Stomach (tissue), 19 donors: ENCODE data around the gene GUCY2F. TPM values are rescaled to one million over a fixed set of nuclear protein-coding genes. Genes with fewer than 3 reads are reported as not detected.

Experiments
- DNase-seq, 2 donors: peaks; one replicate each; pipeline versions ENCODE4 v3.0.0 to v3.0.0-alpha.2; 2013 to 2019
- H3K27ac ChIP-seq, 5 donors: fragments of 200-600 bp in 4 of 5; sonication (generic) in 4 of 5; one replicate each; pipeline ENCODE4 v1.5.1; 2013 to 2019; ENCODE audit warnings: mild to moderate bottlenecking in 1 of 5, moderate library complexity in 1 of 5
- H3K27me3 ChIP-seq, 3 donors: fragments of 200-600 bp; sonication (generic); one replicate each; pipeline ENCODE4 v1.5.1; 2017 to 2019; ENCODE audit warnings: mixed run types in 1 of 3
- H3K36me3 ChIP-seq, 4 donors: fragments of 200-600 bp; sonication (generic); 1 replicate in 3 of 4; 2 replicates in 1 of 4; pipeline ENCODE4 v1.5.1; 2016 to 2019
- H3K4me1 ChIP-seq, 4 donors: fragments of 200-600 bp; sonication (generic); one replicate each; pipeline ENCODE4 v1.5.1; 2016 to 2019
- H3K4me3 ChIP-seq, 4 donors: fragments of 200-600 bp; sonication (generic) in 3 of 4; one replicate each; pipeline ENCODE4 v1.5.1; 2016 to 2019; ENCODE audit warnings: mild to moderate bottlenecking in 1 of 4
- H3K9me3 ChIP-seq, 4 donors: fragments of 200-600 bp; sonication (generic); one replicate each; pipeline ENCODE4 v1.5.1; 2016 to 2019
- CTCF ChIP-seq, 7 experiments: fragments of 450-650 bp in 4 of 7; fragments of 200-600 bp in 3 of 7; sonication (generic) in 3 of 7; IDR thresholded peaks; one replicate each; pipeline ENCODE4 v1.5.1; 2016 to 2019; ENCODE audit warnings: antibody characterized with exemption in 7 of 7, control low read depth in 2 of 7, mild to moderate bottlenecking in 1 of 7
- EP300 ChIP-seq: sonication (generic); formaldehyde crosslinking; IDR thresholded peaks from one replicate; pipeline ENCODE4 v1.6.1; 2017; ENCODE audit warnings: antibody characterized with exemption
- POLR2A ChIP-seq, 4 donors: fragments of 450-650 bp; IDR thresholded peaks; one replicate each; pipeline ENCODE4 v1.6.1; 2016; ENCODE audit warnings: antibody characterized with exemption in 4 of 4, control low read depth in 2 of 4, mild to moderate bottlenecking in 1 of 4, moderate library complexity in 1 of 4
- POLR2AphosphoS5 ChIP-seq, 3 donors: sonication (generic); formaldehyde crosslinking; IDR thresholded peaks; one replicate each; pipeline ENCODE4 v1.6.1; 2016; ENCODE audit warnings: antibody characterized with exemption in 3 of 3
- WGBS, 5 donors: extraction: QIAGEN DNeasy Blood & Tissue Kit in 3 of 5; methylation state at CpG; one replicate each; pipeline versions ENCODE4 v1.1.5 to v1.1.7; 2013 to 2018; 5-methylcytosine and 5-hydroxymethylcytosine counted together
- intact Hi-C: fragments of 100-400 bp; cut with DNase I; formaldehyde crosslinking; loops from one replicate; pipeline ENCODE4 v1.15.1; 2023; ENCODE audit warnings: low total_unique reads
- long read RNA-seq, 10 donors: transcript quantifications; one replicate each; lab custom pipeline, GENCODE V29; 2026
- polyA plus RNA-seq, 3 donors: library from polyadenylated mRNA; stranded (reverse); fragments of 200-250 nt; gene quantifications; one replicate each; pipeline ENCODE4 v1.2.3, GENCODE V29; 2013
- total RNA-seq, 5 donors: library from RNA; depleted of rRNA; stranded (reverse); fragments of >200 nt; gene quantifications; one replicate each; pipeline versions ENCODE4 v1.1.0 to v1.2.3, GENCODE V29; 2014 to 2016
- donor health status: healthy with polysubstance abuse.
- donor health status: Bipolar disorder and iron deficiency.
- donor health status: healthy.

GUCY2F gene
- not detected for total RNA-seq
- not detected for polyA plus RNA-seq
- long read RNA-seq, donor 1 = 0 reads
- long read RNA-seq, donor 2 = 0 reads
- long read RNA-seq, donor 3 = 0 reads
- long read RNA-seq, donor 4 = 0 reads
- long read RNA-seq, donor 5 = 0 reads
- long read RNA-seq, donor 6 = 0 reads
- long read RNA-seq, donor 7 = 0 reads
- long read RNA-seq, donor 8 = 0 reads
- long read RNA-seq, donor 9 = 0 reads
- long read RNA-seq, donor 10 = 0 reads

GRCh38 chrX:109481986-109482385 lies at the start of gene GUCY2F:
TSS of gene GUCY2F (minus strand) at chrX:109482086. CDS start at chrX:109475936, 6,150 bp downstream.
- no peak for DNase-seq
- no peak within 1 kb of the TSS for H3K27ac ChIP-seq
- no peak for TF ChIP-seq EP300
- TF ChIP-seq POLR2AphosphoS5 (IDR thresholded peaks at IDR 0.05) = no peak
- no peak for TF ChIP-seq CTCF (IDR thresholded peaks at IDR 0.05)
- TF ChIP-seq POLR2A (IDR thresholded peaks at IDR 0.05) = no peak
- no peak within 1 kb of the TSS for H3K4me3 ChIP-seq
- WGBS, 5 donors = 48 to 76% (median 59%) methylated on average over 4 of the region's 4 CpGs
- no peaks in the 10 kb centered on the region for H3K4me1 ChIP-seq
- intact Hi-C loops = loop anchor here (10.0 kb wide), 1 partner anchor 143 kb away; the partner anchor contains the start of gene KCNE5
- no peaks in the 10 kb centered on the region for H3K27me3 ChIP-seq
- no peaks in the 10 kb centered on the region for H3K36me3 ChIP-seq
- H3K9me3 ChIP-seq = no peaks in the 10 kb centered on the region

GRCh38 chrX:109519001-109519400 lies 37.1 kb upstream of the GUCY2F start:
- intact Hi-C loops = no loop called here
- Histone ChIP-seq H3K4me3 (no peak overlapping the region), H3K27ac (no peak overlapping the region), H3K4me1 (no peaks in the 10 kb centered on the region), H3K36me3 (no peaks in the 10 kb centered on the region), H3K27me3 (no peaks in the 10 kb centered on the region), H3K9me3 (no peaks in the 10 kb centered on the region)
- DNase-seq = no peak
- WGBS, 5 donors = 87 to 97% (median 89%) methylated on average over 1 of the region's 1 CpG
- TF ChIP-seq CTCF (IDR thresholded peaks at IDR 0.05) = no peak
- TF ChIP-seq POLR2A (IDR thresholded peaks at IDR 0.05) = no peak
- no peak for TF ChIP-seq POLR2AphosphoS5 (IDR thresholded peaks at IDR 0.05)
- no peak for TF ChIP-seq EP300

- Histone ChIP-seq H3K4me1 (no peaks in the 10 kb centered on the region), H3K9me3 (no peaks in the 10 kb centered on the region), H3K27ac (no peak overlapping the region), H3K36me3 (no peaks in the 10 kb centered on the region), H3K27me3 (no peaks in the 10 kb centered on the region), H3K4me3 (no peak overlapping the region)
- WGBS, 5 donors = 64 to 94% (median 74%) methylated on average over 1 of the region's 1 CpG
- DNase-seq = no peak
- intact Hi-C loops = no loop called here
- TF ChIP-seq CTCF (IDR thresholded peaks at IDR 0.05) (no peak), POLR2A (IDR thresholded peaks at IDR 0.05) (no peak), POLR2AphosphoS5 (IDR thresholded peaks at IDR 0.05) (no peak), EP300 (no peak)
These were observed 29.2 kb upstream of the GUCY2F start for GRCh38 chrX:109511113-109511512.

- TF ChIP-seq EP300 (no peak), POLR2A (IDR thresholded peaks at IDR 0.05) (no peak), POLR2AphosphoS5 (IDR thresholded peaks at IDR 0.05) (no peak)
- no peaks in the 10 kb centered on the region for H3K9me3 ChIP-seq
- intact Hi-C loops = no loop called here
These were observed 27.0 kb upstream of the GUCY2F start for GRCh38 chrX:109508915-109509314.

GRCh38 chrX:109501176-109501575 lies 19.3 kb upstream of the GUCY2F start:
- H3K9me3 ChIP-seq = no peaks in the 10 kb centered on the region
- intact Hi-C loops = no loop called here
- DNase-seq = no peak
- WGBS, 5 donors = 62 to 88% (median 69%) methylated on average over 3 of the region's 3 CpGs
- H3K36me3 ChIP-seq = no peaks in the 10 kb centered on the region
- H3K4me3 ChIP-seq = no peak overlapping the region
- no peak overlapping the region for H3K27ac ChIP-seq
- H3K27me3 ChIP-seq = no peaks in the 10 kb centered on the region
- TF ChIP-seq POLR2AphosphoS5 (IDR thresholded peaks at IDR 0.05) (no peak), CTCF (IDR thresholded peaks at IDR 0.05) (no peak), POLR2A (IDR thresholded peaks at IDR 0.05) (no peak), EP300 (no peak)
- H3K4me1 ChIP-seq = no peaks in the 10 kb centered on the region

More at GRCh38 chrX:109508915-109509314, 27.0 kb upstream of the GUCY2F start:
- Histone ChIP-seq H3K27ac (no peak overlapping the region), H3K36me3 (no peaks in the 10 kb centered on the region), H3K4me3 (no peak overlapping the region), H3K4me1 (no peaks in the 10 kb centered on the region), H3K27me3 (no peaks in the 10 kb centered on the region)
- no peak for DNase-seq
